Stimulated activated CD8-positive, alpha-beta memory T cell treated with anti-CD3 and anti-CD28 coated beads, Interleukin-4, amount 100 ng/mL, for 24 hours (primary cell): ENCODE data around the gene NPAS3.

Source experiments
- DNase-seq: peaks from one replicate; pipeline ENCODE4 v3.0.0-alpha.2; 2020; ENCODE audit warnings: low read depth

Gene NPAS3

DNA sequence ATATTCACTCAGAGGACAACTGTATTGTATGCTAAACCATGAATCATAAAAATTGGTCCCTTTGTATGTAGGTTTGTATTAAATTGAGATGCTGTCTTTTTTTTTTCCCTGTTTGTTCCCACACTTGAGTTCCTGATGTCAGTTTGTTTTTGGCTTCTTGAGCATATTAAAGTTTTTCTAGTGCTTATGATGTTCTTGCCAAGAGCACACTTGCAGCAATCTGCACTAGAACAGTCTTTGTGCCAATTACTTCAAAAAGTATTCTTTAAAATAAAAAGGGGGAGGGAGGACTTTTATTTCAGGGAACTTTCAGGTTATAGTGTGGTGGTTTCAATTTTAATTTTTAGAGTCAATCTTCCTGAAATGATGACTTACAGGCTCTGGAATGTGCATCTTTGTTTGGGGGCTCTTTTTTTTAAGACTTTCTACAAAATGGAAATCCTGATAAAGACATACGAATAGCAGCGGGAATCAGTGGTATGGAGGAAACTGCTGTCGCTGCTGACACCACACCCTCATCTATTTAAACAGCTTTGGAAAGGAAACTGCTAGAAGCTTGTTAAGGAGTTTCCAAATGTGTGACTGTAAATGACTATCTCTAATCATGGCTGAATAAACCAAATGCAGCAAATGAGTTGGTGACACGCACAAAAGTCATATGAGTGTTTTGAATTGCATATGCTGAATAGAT lies 823.6 kb downstream of the NPAS3 start:
- DNase-seq: no peak

GRCh38 chr14:33764876-33765650 lies 826.4 kb downstream of the NPAS3 start:
- no peak for DNase-seq

GRCh38 chr14:33767586-33768457 lies 829.1 kb downstream of the NPAS3 start:
- no peak for DNase-seq

GRCh38 chr14:33768458-33768830 lies 829.8 kb downstream of the NPAS3 start:
- DNase-seq: no peak

DNA sequence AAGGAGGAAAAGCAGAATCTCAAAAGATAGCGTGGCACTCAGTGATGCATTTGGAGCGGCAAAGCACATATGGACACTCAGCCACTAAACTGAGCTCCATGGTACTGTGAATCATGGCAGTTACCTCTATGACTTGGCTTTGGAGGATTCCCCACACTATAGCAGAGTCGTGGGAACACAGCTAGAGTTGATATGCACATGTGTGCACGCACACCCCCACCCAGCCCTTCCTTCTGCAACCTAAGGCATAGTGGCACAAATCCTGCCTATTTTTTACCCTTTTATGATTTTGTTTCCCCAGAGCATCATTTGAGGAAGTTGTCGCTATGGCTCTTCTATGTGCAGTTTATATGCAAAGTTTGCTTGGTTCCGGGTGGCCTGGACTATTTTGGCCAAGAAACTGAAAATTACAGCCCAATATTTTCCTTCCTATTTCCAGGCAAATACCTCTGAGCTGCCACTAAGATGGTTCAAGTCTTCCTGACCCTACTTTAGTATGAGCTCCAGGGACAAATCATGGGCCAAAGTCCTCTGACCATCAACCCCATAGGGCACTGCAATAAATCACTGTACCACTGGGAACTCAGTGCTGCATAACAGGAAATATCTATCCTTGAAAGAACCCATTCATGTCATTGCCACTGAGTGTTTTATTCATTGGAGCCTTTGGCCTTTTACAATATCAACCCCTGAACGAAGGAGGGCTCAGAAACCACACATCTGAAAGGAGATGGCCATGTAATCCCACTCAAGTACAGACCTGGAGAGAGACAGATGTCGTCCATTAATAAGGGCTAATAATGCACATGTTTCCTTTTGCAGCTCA lies 834.7 kb downstream of the NPAS3 start:
- DNase-seq: no peak

DNA sequence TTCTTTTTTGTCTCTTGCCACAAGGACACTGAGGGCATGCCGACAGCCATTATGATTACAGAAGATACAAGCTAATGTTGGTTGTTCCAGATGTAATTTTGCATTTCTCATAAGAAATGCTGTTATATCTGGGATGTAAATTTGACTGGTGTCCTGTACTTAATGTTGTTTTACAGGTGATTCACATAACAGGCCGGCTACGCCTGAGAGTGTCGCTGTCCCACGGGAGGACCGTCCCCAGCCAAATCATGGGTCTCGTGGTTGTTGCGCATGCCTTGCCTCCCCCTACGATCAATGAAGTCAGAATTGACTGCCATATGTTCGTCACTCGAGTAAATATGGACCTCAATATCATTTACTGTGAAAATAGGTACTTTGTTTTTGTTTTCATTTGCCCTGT lies 835.5 kb downstream of the NPAS3 start:
- DNase-seq: no peak

DNA sequence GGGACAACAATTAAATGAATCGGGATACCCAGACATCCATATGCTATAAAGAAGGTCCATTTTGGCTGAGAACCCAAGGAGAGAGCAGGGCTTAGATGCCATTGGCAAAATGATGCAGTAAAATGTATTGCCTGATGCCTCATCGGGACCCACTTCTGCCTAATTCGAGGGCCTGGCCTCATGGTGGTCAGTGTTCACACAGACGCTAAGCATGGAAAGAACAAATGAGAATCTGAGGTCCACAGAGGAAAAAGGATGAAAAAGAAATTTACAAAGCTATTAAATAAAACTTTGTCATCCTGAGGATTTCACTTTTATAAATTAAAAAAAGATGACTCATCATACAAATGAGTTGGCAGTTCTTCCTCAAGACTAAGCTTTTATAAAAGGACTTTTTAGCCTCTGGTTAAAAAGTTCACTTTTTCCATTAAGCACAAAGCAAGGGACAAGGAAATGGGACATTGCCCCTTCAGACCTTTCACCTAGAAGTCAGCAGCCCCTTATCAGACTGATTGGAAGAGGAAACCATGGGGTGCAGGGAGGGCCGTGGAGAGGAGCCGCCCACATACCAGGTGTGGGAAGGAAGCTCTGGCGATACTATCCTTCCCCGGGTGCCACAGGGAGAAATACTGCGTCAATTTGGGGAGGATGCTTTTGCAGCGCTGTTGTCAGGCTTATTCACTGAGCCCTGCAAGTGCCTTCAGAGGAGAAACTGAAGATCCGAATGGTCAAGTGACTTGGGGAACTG lies 836.2 kb downstream of the NPAS3 start:
- no peak for DNase-seq

DNA sequence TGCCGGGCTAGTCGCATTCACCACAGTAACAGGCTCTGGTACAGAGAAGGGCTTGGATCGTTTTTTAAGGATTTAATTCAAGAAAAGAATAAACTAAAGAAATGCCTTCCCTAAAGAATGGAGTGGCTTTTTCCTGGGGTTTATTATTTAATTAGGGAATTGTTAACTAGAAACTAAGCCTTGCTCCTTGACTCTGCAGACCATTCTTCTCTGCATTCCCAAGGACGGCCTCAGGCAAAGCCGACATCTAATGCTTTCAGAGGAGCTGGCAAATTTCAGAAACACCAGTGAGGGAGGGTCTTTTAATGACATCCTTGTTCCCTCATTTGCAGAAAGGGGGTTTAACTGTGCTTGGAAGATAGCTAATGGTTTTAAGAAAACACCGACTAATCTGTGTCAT lies 838.2 kb downstream of the NPAS3 start:
- no peak for DNase-seq

- no peak for DNase-seq
Measured at GRCh38 chr14:33777681-33778080, 839.0 kb downstream of the NPAS3 start.

- no peak for DNase-seq
Measured at GRCh38 chr14:33780035-33780434, 841.4 kb downstream of the NPAS3 start.

- no peak for DNase-seq
Measured at GRCh38 chr14:33781236-33781635, 842.6 kb downstream of the NPAS3 start.

DNA sequence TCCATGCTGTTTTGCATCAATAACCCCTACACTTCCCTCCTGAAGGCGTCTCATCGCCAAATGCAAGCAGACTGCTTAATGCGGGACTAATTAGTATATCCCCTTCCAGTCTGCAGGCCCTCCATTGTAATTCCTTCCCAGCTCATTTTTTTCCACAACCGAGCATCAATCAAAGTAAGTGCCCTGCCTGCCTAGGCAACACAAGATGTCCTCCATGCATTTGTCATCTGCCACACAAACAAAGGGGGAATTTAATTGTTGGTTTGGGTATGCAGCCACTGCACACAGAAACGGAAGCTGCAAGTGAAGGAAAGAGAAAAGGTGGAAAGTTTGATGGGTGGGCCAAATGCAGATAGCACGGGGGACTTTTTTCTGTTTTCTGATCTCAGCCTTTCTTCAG lies 844.2 kb downstream of the NPAS3 start:
- DNase-seq: no peak

DNA sequence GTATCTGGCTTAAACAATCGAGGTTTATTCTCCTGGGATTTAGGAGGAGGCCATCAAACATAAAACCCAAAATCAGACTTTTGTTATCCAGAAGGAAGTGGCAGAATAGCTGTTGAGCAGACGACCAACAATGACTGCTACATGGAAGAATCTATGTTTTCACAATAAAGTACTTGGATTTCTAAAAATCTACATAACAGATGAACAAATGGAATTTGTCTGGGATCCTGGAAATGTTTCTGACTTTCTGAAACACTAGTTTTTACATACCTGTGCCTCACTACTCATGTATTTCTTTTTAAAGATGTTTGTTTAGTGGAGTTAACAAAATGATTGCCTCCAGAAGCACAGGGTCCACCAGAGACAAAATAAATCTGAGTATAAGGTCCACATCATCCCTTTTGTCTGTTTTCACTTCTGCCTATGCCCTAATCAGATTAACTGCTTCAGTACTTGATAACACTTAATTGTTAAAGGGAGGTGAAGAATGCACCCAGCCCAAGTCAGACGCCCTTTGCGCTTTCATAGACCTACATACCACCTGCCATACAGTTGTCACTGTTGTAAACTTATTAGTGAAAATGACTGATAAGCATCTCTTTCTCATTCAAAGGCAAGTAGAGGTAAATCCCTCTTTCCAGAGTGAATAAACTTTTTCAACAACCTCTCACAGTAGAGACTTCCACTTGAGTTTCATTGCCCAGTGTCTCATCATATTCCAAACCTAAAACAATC lies 847.6 kb downstream of the NPAS3 start:
- no peak for DNase-seq

- DNase-seq: no peak
Measured at GRCh38 chr14:33788161-33788560, 849.5 kb downstream of the NPAS3 start.

GRCh38 chr14:33790996-33791395 lies 852.3 kb downstream of the NPAS3 start:
- DNase-seq: no peak

DNA sequence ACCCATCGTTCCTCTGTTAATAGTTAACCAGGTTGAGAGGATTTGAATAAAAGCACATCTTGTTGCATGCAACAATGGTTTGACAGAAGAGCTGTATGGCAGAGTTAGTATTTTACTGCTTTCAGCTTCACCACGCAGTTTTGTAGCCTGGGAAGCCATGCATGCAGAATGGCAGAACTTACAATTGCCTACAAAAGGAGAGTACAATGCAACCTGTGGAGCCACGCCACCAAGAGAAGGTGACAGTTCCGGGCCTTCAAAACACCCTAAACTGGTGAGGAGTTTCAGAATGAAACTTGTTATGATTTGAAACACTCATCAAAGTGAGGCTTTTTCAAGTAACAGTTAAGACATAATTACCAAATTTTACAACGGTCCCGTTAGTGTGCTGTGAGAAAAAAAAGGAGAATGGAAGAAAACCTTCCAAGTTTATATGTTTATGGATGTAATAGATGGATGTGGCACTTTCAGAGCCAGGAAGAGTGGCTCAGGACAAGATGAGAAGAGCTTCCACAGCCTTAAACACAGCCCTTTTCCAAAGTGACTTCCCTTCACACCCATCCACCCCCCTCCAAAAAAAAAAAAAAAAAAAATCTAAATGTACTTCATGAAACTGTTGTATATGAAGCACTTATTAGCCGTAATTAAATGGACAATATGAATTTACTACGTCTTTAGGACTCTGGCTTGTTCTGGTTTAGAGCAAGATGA lies 853.5 kb downstream of the NPAS3 start:
- no peak for DNase-seq

- DNase-seq: peak; percentile 62
Measured at GRCh38 chr14:33792720-33793368, 854.2 kb downstream of the NPAS3 start.

DNA sequence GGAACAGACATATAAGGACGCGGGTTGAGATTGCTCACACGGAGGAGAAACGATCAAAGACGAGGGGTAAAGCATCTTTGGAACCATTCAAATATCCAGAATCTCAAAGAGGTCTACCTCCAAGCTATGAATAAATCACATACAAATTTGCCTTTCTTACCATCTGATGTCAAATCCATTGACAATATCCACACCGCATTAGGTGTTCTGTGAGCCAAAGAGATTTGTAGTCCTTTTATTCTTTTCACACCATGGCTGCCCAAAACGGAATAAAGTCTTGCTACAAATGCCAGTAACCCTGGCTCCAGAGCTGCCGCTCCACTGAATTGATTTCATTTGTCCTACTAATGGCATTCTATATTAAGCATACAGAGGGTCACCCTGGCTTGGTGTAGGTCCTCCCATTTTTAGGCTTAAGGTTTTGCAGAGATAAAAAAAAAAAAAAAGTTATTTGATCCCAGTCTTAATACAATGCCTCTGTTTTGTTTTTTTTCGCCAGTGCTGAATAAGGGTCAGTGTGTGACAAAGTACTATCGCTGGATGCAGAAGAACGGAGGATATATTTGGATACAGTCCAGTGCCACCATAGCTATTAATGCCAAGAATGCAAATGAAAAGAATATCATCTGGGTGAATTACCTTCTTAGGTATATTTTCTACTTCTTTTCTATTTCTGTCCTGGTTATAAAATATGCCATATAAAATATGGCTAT lies 854.9 kb downstream of the NPAS3 start:
- no peak for DNase-seq
